HG03280 (cell line): ENCODE data around the gene CILP2.

ENCODE experiments used
- ATAC-seq: cut with Tn5 transposase; IDR thresholded peaks from one replicate; pipeline ENCODE4 v1.9.1; 2021; ENCODE audit warnings: mild to moderate bottlenecking, moderate library complexity; ENCODE audit not compliant: unreplicated experiment

The CILP2 gene, protein sequence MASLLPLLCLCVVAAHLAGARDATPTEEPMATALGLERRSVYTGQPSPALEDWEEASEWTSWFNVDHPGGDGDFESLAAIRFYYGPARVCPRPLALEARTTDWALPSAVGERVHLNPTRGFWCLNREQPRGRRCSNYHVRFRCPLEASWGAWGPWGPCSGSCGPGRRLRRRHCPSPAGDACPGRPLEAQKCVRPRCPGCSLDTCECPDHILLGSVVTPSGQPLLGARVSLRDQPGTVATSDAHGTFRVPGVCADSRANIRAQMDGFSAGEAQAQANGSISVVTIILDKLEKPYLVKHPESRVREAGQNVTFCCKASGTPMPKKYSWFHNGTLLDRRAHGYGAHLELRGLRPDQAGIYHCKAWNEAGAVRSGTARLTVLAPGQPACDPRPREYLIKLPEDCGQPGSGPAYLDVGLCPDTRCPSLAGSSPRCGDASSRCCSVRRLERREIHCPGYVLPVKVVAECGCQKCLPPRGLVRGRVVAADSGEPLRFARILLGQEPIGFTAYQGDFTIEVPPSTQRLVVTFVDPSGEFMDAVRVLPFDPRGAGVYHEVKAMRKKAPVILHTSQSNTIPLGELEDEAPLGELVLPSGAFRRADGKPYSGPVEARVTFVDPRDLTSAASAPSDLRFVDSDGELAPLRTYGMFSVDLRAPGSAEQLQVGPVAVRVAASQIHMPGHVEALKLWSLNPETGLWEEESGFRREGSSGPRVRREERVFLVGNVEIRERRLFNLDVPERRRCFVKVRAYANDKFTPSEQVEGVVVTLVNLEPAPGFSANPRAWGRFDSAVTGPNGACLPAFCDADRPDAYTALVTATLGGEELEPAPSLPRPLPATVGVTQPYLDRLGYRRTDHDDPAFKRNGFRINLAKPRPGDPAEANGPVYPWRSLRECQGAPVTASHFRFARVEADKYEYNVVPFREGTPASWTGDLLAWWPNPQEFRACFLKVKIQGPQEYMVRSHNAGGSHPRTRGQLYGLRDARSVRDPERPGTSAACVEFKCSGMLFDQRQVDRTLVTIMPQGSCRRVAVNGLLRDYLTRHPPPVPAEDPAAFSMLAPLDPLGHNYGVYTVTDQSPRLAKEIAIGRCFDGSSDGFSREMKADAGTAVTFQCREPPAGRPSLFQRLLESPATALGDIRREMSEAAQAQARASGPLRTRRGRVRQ

DNA sequence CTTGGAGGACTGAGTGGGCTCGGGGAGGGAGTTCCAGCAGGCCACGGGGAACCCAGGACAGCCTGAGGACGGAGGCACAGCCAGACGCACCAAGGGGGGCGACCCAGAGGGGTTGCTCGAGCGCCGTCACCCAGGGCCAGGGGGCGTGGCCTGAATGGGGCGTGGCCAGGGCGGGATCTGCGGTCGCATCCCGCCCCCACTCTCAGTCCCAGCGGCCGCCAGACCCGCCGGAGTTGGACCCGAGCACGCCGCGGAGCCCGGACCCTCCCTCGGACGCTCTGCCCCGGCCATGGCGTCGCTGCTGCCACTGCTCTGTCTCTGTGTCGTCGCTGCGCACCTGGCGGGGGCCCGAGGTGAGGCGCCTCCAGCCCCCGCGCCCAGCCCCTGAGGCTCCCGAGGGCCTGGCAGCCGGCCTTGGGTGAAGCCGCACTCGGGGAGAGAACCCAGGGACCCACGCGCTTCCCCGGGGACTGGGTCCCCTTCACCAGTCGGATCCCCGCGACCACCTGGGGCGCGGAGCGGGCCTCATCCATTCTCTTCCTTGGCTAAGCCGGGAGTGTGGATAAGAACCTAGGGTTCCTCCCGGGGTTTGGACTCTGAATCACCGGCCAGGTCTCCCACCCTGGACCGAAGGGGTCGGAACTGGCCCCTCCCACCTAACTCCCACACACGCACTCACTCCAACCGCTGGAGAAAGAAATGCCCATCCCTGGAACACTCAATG is at the start of gene CILP2:
Gene CILP2, plus strand, starts transcription at position 205 of the 724 bp plus-strand sequence. Its CDS starts 85 bp downstream, at position 290.
- no peak for ATAC-seq

DNA sequence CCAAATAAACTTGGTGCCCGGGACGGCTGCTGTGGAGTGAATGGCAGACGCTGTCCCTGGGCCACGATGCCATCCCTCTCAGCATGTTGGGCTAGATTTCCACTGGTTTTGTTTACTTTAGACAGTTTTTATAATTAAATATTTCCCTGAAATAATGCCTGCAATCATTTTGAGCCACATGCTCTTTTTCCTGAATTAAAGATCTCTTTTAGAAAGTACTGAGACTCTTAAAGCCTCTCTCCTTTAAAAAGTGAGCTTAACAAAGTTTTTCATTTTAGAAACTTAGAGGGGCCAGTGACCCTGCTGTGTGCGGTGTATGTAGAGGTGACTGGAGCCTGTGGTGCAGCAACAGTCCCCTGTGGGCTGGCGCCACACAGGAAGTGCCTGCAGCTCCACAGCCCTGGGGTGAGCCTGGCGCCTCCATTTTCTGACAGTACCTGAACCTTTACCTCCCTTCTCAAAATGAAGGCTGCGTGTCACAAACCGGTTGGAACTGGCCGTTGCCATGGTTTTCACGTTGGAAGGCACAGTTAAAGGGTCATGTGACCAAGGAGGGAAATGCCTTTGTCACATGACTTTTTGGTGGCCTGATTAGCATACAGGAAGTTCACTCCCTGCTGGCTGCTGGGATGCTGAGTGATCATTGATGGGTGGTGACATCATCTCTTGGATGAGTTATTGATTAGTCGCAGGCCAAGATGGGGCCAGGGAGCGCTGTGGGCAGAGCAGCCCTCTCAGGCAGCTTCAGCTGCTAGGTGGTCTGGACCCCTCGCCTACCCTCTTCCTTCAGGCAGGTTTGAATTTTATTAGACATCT is 49.0 kb upstream of the CILP2 start:
- ATAC-seq = peak; percentile 49

DNA sequence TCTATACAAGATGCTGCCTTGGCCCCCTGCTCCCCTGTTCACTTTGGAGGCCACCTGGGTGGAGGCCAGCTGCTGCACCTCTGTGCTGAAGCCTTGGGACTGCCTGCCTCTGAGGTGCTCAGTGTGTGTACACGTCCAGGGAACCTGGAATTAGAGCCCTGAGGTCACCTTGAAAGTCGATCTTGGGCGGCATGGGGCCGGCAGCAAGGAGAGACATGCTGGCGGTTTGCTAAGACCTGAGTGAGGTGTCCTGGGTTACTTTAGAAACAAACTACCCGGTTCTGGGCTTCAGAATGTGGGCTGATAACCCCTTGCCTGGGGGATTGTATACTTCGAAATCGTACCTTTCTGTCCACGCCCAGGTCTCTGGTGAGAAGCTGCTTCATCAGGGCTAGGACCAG is 48.3 kb upstream of the CILP2 start:
- ATAC-seq = peak; percentile 7

DNA sequence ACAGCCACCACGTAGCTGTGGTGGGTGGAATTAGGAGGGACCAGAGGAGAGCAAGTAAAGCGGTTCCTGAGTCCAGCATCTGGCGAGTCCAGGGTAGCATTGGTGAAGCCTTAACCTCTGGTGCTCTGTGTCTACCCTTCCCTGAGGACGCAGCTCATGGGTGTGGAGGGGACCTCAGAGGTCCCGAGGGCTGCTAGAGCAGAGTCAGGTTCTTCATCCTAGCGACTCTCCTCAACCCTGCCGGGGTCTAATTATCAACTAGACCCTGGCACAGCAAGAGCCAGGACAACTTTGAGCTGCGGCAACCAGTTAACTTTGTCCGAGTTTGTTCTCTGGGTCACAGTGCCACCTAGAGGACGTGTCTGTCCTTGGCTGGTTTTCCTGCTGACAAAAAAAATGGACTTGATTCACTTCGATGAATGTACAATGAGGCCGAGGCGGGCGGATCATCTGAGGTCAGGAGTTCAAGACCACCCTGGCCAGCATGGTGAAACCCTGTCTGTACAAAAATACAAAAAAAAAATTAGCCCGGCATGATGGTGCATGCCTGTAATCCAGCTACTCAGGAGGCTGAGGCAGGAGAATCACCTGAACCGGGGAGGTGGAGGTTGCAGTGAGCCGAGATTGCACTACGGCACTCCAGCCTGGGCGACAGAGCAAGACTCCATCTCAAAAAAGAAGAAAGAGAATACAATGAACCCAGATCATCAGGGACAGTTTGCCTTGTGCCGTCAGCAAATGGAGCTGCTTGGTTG is 47.7 kb upstream of the CILP2 start:
- no peak for ATAC-seq

DNA sequence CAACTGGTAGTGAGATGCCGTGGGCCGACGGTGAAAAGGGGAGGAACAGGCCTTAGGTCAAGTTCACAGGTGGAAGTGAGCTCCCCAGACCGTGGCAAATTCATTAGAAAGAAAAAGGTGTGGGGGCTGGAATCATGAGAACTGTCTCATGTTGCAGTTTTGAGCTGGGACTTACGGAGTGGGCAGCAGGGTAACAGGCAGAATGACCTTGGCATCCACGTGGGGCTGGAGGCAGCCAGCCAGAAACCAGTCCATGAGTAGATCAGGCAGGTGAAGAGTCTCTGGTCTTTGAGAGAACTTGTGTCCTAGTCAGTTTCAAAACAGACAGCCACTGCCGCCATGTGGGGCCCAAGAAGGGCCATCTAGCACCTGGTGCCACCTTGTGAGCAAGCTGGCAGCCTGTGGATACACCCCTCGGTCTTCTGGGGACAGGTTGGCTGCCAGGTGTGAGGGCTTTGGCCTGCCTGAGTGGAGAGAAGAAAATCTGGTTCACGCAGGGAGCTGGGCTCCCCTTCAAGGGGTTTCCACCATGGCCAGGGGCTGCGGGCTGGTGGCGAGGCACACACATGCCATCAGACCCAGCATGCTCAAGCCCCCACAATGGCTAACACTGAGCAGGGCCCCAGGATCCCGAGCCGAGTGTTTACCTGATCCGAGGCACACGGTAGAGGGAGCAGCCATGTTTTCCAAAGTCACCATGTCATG is 46.6 kb upstream of the CILP2 start:
- ATAC-seq = no peak

DNA sequence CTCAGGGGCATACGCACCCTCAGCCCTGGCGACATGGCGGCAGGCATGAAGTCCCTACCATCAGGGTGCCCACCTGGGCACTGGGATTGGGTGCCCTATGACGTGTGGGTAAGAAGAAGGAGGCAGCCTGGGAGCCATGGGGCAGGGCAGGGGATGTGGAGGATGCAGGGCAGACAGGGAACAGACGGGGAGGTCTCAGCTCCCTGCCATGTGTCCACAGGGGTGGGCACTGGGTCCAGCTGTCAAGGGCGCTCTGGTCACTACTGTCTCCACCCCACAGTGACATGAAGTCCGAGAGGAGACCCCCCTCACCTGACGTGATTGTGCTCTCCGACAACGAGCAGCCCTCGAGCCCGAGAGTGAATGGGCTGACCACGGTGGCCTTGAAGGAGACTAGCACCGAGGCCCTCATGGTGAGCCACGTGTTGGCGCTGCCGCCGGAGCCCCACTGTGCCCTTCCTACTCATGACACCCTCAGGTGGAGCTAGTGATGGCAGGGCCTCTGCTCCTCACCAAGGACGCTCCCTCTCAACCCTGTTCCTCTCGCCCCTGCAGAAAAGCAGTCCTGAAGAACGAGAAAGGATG is 45.9 kb upstream of the CILP2 start:
- ATAC-seq = no peak

DNA sequence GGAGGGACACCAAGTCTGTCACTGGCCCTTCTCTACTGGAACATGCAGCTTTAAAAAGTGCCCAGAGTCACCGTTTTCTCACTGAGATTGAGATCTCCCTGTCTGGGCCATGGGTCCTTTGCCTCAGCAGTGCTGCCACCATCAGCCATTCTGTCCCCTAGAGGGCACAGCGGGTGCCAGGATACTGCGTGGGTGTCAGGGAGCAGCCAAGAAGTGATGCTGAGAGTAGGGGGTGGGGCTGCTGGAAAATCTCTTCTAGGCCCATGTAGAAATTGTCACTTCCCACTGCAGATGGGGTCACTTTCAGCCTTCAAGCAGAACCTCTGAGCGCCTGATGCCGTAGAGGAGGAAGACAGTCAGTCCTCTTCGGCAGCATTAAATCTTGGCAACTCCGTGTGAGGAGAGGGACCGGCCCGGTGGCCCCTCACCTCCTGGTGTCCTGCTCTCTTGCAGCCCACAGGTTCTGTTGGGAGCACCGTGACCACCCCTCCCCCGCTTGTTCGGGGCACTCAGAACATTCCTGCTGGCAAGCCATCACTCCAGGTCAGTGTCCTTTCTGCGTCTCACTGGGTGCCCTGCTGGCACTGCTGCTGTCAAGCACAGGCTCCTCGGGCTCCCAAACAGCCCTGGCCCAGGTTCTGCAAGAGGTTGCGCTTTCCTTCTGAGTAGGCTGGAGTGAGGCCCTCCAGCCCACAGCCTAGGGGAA is 44.1 kb upstream of the CILP2 start:
- ATAC-seq = no peak

DNA sequence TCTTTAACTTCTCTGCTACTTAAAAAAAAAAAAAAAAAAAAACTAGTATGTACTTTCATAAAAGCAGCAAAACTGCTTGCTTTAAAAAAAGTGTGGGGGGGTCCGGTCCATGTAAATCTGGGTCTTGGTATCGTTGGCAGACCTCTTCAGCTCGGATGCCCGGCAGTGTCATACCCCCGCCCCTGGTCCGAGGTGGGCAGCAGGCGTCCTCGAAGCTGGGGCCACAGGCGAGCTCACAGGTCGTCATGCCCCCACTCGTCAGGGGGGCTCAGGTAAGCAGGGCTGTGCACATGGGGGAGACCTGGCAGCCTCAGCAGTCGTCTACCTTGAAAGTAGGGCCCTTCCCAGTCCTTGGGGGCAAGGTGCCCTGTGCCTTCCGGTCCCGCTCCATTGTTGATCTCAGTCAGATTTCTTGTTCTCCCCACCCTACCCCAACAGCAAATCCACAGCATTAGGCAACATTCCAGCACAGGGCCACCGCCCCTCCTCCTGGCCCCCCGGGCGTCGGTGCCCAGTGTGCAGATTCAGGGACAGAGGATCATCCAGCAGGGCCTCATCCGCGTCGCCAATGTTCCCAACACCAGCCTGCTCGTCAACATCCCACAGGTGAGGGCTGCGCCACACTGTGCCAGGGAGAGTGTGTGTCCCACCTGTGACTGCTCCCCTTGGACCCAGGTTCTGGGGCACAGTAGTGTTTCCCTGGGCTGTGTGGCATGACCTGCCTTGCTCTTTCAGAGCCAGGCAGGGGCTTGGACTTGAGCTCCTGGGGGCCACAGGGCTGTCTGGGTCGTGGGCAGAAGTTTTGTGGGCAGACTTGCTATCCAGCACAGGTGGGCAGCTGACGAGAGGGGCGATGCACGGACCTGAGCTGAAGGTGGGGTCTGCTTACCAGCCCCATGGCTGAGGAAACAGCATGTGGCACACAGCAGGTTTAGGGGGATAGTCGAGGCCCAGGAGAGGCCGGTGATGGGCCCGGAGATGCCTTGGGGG is 42.2 kb upstream of the CILP2 start:
- no peak for ATAC-seq

DNA sequence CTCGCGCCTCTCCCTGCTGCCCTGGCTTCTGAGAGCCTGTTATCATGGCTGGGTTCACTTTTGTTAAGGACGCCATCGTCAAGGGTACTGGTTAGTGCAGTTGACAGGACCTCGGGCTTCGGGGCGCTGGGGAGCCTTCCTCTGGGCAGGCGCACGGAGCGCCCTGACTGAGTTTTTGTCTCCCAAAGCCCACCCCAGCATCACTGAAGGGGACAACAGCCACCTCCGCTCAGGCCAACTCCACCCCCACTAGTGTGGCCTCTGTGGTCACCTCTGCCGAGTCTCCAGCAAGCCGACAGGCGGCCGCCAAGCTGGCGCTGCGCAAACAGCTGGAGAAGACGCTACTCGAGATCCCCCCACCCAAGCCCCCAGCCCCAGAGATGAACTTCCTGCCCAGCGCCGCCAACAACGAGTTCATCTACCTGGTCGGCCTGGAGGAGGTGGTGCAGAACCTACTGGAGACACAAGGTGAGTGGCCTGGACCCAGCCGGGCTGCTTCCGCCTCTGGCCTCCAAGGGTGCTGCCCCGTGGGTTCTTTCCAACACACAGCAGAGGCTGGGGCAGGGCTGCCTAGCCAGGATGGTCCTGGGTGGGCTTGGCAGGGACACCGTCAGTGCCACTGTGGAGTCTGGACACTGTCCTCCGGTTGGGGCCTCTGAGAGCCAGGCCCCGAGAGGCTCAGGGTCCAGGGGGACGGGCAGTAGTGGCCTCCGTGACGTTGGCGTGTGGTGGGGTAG is 39.6 kb upstream of the CILP2 start:
- ATAC-seq = no peak

DNA sequence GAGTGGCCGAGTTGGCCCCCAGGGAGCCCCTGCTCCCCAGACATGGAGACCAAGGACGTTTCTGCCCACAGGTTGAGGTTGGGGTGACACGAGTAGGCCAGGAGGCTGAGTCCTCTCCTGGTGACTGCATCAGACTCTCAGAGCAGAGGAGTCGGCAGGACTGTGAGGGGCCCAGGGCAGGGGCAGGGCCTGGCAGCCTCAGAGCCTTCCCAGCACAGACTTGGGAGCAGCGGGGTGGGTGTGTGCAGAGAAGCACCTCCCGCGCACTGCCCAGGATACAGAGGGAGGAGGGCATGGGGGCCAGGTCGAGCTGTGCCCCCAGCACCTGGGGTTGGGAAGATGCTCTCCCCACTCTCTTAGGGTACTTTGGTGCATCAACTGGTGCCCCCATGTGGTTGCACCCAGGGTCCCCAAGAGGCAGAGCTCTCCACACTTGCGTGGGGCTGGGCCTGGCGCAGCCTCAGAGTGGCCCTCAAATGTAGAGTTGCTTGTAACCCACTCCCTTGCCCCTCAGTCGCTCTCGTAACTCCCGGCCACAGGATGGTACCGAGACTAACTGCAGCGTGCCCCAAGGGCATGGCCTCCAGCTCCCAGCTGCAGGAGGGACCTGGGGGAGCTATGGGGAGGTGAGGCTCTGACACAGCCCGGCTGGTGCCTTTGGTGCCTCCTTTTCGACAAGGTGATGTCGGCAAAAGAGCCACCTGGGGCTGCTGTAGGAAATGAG is 38.6 kb upstream of the CILP2 start:
- ATAC-seq = no peak

DNA sequence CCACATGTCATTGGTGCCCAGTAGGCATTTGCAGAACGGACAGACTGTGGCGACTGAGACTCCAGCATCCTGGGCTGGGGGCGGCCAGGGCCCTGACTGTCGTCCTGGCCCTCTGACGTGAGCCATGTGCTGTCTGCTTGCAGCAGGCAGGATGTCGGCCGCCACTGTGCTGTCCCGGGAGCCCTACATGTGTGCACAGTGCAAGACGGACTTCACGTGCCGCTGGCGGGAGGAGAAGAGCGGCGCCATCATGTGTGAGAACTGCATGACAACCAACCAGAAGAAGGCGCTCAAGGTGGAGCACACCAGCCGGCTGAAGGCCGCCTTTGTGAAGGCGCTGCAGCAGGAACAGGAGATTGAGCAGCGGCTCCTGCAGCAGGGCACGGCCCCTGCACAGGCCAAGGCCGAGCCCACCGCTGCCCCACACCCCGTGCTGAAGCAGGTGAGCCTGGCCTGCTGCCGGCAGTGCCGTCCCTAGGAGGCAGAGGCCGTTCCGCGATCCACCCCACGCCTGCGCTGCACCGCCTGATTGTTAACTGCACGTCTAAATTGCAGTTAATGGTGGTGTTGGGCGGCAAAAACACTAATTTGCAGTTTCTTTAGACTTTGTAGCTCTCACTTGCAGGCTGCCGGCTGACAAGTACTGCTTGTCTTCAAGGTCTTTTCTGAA is 37.0 kb upstream of the CILP2 start:
- no peak for ATAC-seq

DNA sequence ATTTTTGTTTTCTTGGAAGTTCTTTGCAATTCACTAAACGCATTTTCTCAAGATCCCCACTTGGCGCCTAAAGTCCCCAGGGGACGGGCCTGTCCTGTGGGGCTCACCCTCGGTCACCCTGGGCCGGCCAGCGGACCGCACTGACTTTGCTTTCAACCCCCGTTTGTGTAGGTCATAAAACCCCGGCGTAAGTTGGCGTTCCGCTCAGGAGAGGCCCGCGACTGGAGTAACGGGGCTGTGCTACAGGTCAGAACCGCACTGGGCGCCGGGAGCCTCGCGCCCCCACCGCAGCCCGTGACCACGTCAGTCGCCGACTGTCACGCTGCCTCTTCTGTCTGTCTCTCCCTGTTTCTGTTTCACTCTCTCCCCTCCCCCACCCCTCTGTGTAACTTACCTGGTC is 36.3 kb upstream of the CILP2 start:
- no peak for ATAC-seq

DNA sequence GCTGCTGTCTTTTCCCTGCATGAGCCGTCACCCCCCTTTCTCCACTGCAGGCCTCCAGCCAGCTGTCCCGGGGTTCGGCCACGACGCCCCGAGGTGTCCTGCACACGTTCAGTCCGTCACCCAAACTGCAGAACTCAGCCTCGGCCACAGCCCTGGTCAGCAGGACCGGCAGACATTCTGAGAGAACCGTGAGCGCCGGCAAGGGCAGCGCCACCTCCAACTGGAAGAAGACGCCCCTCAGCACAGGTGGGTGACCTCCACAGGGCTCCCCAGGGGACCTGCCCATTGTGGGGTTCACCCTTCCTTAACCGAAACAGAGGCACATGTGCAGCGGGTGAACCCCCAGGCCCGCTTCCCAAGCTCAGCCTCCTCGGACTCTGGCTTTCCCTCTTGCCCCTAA is 35.8 kb upstream of the CILP2 start:
- ATAC-seq = no peak

DNA sequence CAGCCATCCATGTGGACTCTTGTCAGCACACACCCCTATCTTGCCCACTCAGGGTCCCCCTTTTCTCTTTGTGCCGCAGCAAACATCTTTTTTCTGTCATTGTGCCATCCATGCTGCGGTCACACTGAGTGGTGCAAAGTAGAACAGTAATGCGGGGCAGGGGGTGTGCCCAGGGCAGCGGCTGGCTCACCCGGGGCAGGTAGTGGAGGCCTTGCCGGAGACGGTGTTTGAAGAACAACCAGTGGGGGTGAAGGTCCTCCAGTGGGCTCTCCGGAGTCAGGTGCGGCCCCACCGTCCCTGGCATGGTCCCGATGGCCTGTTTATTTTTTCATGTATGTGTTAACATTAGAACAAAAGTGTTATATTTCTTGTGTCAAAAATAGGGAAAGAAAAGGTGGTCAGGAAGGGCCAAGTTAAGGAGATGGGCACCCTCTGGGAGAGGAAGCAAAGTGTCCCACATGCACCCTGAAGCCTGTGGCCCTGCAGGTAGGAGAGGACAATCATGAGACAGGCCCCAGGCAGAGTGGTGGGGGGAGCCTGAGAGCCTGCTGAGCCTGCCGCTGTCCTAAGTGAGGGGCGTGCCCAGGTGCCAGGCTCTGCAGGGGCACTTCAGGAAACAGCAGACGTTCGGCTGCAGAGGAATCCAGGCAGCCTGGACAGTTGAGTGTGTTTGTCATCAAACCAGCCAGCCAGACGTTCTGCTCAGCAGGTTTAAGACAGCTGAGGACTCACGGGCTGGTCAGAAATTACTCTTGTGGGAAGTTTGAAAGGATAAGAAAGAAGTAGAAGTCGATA is 35.1 kb upstream of the CILP2 start:
- no peak for ATAC-seq
